Ovary (tissue), 3 donors: ENCODE data around the gene UBE2S.

Source experiments
- POLR2A ChIP-seq: fragments of 450-650 bp; IDR thresholded peaks from one replicate; pipeline ENCODE4 v1.6.1; 2017; ENCODE audit warnings: antibody characterized with exemption, mild to moderate bottlenecking, moderate library complexity
- TF ChIP-seq, protein P1 (sequence below), 3 donors: fragments of 450-650 bp in 2 of 3; fragments of 200-600 bp in 1 of 3; IDR thresholded peaks; one replicate each; pipeline versions ENCODE4 v1.5.1 to v1.8.0; 2016 to 2022; ENCODE audit warnings: antibody characterized with exemption in 3 of 3, mild to moderate bottlenecking in 1 of 3
- donor health status: DM: no; HTN: no; CAD: no.

DNA sequence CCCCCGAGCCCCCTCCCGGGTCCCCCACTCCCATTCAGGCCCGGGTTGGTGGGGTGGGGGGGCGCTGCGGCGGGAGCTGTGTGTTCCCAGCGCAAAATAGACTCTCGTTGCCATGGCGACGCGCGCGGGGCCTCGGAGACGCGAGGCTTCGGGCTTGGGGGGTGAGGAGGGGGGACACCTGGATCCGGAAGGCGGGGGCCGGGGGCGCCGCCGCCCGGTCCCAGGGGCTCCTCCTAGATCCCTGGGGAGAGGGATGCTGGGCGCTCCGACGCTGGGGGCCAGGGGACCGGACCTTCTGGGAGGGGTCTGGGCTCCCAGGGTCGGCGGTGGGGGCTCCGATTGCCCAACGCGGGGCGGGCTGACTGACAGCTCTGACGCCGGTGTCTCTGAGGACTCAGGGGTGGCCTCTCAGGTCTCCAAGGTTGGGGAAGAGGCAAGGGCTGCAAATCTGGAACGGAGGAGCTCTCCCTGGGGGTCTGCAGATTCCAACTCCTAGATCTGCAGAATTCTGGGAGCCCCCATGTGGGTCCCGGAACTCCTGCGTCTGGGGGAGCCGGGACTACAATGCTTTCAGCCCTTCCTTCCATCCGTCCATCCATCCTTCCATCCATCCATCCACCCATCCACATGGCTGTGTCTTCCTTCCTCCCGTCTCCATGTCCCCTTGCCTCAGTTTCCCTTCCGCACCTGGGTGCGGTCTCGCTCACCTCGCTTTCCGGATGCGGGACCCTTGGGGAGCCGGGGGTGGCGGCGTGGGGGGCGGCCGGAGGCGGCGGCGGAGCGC, 44.6 kb upstream of the UBE2S start:
- TF ChIP-seq, protein P1, sequence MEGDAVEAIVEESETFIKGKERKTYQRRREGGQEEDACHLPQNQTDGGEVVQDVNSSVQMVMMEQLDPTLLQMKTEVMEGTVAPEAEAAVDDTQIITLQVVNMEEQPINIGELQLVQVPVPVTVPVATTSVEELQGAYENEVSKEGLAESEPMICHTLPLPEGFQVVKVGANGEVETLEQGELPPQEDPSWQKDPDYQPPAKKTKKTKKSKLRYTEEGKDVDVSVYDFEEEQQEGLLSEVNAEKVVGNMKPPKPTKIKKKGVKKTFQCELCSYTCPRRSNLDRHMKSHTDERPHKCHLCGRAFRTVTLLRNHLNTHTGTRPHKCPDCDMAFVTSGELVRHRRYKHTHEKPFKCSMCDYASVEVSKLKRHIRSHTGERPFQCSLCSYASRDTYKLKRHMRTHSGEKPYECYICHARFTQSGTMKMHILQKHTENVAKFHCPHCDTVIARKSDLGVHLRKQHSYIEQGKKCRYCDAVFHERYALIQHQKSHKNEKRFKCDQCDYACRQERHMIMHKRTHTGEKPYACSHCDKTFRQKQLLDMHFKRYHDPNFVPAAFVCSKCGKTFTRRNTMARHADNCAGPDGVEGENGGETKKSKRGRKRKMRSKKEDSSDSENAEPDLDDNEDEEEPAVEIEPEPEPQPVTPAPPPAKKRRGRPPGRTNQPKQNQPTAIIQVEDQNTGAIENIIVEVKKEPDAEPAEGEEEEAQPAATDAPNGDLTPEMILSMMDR (IDR thresholded peaks at IDR 0.05) = no peak
- TF ChIP-seq POLR2A = no peak
